RWPE1 (cell line): ENCODE measurements around the gene RAB1B.
A peak's percentile ranks its signal among the peaks of the same experiment; 100 is the strongest.

Experiments used
- CTCF ChIA-PET: fragments of 350-600 bp; sonication (Branson Sonifier 250); formaldehyde crosslinking; extraction: SDS; loops from one replicate; lab custom pipeline; 2021; lab: Yijun Ruan, JAX
- POLR2A ChIA-PET: fragments of 400-600 bp; formaldehyde crosslinking; extraction: SDS; loops from one replicate; lab custom pipeline; 2020; ENCODE audit warnings: antibody characterized with exemption; ENCODE audit not compliant: low non-redundant PET; lab: Yijun Ruan, JAX
- DNase-seq: peaks from one replicate; pipeline ENCODE4 v3.0.0; 2012; ENCODE audit warnings: low spot score
- H3K27ac ChIP-seq: fragments of 450-650 bp; 2 replicates; pipeline ENCODE4 v1.5.1; 2017
- TF ChIP-seq, protein P1 (sequence below): fragments of 450-650 bp; conservative IDR thresholded peaks from 2 replicates; pipeline ENCODE4 v1.5.1; 2017; ENCODE audit warnings: low read depth, mild to moderate bottlenecking

RAB1B gene

DNA sequence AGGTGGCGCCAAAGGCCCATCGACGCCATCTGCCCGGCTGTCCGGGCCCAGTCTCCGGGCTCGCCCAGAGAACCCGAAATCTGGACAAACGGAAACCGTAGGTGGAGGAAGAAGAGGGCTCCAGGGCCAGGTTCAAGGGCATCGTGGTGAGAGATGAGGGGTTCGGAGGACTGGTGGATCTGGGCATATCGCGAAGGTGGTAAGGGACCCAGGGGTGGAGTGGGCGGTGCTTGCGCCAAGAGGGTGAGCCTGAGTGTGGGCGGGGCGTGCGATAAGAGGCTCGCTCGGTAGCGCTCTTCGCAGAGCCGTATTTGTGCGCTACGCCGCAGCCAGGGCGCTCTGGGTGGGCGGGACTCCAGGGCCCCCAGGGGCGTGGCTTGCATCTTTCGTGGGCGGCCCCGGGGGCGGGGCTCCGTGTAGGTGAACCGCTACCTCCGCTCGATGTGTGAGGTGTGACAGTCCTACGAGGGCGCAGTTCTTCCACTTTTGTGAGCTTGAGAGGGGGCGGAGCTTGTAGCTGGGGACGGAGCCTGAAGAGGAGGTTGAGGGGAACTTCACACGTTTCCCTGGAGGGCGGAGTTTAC lies 43.6 kb downstream of the RAB1B start:
- POLR2A ChIA-PET = interaction anchor here (0.6 to 2.0 kb wide), 5 partner anchors 23 to 153 kb away, joined by 3 to 5 read pairs (median 3); partner anchors contain the start of gene YIF1A
- DNase-seq = peak; percentile 89
- peak overlapping the region; percentile 93 for H3K27ac ChIP-seq
- TF ChIP-seq, protein P1, sequence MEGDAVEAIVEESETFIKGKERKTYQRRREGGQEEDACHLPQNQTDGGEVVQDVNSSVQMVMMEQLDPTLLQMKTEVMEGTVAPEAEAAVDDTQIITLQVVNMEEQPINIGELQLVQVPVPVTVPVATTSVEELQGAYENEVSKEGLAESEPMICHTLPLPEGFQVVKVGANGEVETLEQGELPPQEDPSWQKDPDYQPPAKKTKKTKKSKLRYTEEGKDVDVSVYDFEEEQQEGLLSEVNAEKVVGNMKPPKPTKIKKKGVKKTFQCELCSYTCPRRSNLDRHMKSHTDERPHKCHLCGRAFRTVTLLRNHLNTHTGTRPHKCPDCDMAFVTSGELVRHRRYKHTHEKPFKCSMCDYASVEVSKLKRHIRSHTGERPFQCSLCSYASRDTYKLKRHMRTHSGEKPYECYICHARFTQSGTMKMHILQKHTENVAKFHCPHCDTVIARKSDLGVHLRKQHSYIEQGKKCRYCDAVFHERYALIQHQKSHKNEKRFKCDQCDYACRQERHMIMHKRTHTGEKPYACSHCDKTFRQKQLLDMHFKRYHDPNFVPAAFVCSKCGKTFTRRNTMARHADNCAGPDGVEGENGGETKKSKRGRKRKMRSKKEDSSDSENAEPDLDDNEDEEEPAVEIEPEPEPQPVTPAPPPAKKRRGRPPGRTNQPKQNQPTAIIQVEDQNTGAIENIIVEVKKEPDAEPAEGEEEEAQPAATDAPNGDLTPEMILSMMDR = peak; percentile 58
- CTCF ChIA-PET = interaction anchor here (0.6 to 3.2 kb wide), 28 partner anchors 11 to 814 kb away, joined by 3 to 25 read pairs (median 4); partner anchors contain the start of genes BRMS1, RIN1 and SLC29A2

DNA sequence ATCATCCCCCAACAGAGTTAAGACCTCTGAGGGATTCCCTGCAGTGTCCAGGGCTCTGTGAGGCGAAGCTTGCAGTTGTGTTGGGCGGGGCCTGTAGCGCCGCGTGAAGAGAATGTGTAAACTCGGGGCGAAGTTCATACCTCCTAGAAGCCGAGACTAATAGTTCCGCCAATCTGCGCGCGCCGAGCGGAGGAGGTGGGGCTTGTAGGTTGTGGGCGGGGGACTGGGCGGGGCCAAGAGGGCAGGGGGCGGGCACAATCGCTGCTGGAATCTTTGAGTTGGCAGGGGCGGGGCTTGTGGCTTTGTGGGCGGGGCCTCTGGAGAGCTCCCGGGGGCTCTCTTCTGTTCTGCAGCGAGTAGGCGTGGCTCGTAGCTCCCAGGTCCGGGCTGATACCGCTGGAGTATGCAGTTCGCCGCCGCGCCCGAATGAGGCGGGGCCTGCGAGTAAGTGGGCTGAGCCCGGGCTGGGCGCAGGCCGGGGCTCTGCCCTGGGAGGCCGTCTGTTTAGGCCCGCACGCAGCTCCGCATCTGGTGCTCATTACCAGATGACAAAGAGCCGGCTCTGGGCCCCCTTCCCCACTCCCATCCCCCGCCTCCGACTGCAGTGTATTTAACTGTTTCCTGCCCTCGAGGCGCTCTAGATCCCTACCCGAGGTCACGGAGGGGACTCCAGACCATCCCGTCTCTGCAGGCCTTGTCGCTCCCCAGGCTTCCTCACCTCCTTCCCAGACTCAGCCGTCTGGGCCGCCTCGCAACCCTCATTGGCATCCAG lies 44.3 kb downstream of the RAB1B start:
- TF ChIP-seq, protein P1 = no peak
- CTCF ChIA-PET = interaction anchor here (0.6 to 3.2 kb wide), 8 partner anchors 12 to 813 kb away, joined by 3 to 25 read pairs (median 11); partner anchors contain the start of gene RIN1

DNA sequence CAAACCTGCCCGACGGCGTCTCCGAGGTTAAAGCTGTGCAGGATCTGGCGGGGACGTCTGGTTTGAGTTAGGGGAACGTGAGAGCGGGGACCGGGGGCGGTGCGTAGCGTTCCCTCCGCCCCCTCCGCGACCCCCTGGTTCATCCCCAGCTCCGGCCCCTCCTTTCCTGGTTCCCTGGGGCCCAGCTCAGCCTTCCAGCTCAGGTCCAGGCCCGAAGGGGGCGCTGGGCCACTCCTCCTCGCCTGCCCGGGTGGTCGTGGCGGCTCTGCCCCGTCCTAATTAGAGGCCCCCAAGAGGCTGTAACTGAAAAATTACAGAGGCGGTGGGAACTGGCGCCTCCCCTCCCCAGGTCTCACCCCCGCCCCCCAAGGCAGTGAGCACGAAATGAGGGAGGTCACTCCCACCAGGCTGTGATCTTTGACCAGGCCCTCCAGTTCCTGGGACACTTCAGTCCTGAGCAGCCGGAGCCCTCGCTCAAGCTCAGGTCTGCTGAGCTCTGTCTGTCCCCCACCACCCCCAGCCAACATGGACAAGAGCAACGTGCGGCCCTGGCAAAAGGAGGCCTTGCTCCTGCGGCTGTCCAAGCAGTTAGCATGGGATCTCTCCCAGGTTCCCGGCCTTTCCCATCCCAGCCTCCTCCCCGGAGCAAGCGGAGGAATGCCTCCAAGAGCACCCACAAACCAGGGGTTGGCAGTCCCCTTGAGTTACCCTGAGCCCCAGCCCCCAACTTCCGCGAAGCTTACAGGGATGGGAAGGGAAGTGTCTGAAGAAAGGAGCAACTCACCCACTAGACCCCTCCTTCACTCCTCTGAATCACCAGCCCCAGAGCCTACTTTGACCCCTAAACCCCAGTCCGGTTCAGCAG lies 45.1 kb downstream of the RAB1B start:
- CTCF ChIA-PET = interaction anchor here (1.0 to 3.2 kb wide), 4 partner anchors 12 to 76 kb away, joined by 3 to 25 read pairs (median 20); partner anchors contain the start of gene RIN1
- TF ChIP-seq, protein P1 = no peak
- no peak for DNase-seq
- POLR2A ChIA-PET = interaction anchor here (0.6 to 1.0 kb wide), 3 partner anchors 16 to 191 kb away, joined by 3 to 5 read pairs (median 4); partner anchors contain the start of gene YIF1A
- H3K27ac ChIP-seq = peak overlapping the region; percentile 93

More for the DNA sequence above, 44.3 kb downstream of the RAB1B start:
- DNase-seq = peak; percentile 95
- peak overlapping the region; percentile 93 for H3K27ac ChIP-seq
- POLR2A ChIA-PET = interaction anchor here (0.6 to 2.0 kb wide), 7 partner anchors 15 to 190 kb away, joined by 3 to 5 read pairs (median 4); partner anchors contain the start of gene YIF1A

DNA sequence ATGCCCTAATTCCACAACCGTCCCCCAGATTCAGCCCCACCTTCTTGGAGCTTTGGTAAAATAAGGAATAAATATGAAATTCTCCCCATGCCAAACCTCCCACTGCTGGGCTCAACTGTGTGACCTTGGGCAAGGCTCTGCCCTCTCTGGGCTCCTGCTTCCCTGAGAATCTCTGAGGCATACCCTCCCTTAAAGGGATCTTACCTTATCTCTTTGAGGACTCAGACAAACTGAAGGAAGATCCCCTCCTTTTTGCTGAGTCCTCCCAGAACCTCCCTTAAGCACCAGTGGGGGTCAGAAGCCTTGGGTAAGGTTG lies 45.7 kb downstream of the RAB1B start:
- TF ChIP-seq, protein P1 = no peak
- DNase-seq = no peak
- ChIA-PET CTCF (interaction anchor here (1.0 kb wide), 1 partner anchor 75 kb away, joined by 3 read pairs; no protein-coding TSS in a partner anchor), POLR2A (no interaction called here)
- H3K27ac ChIP-seq = peak overlapping the region; percentile 93

DNA sequence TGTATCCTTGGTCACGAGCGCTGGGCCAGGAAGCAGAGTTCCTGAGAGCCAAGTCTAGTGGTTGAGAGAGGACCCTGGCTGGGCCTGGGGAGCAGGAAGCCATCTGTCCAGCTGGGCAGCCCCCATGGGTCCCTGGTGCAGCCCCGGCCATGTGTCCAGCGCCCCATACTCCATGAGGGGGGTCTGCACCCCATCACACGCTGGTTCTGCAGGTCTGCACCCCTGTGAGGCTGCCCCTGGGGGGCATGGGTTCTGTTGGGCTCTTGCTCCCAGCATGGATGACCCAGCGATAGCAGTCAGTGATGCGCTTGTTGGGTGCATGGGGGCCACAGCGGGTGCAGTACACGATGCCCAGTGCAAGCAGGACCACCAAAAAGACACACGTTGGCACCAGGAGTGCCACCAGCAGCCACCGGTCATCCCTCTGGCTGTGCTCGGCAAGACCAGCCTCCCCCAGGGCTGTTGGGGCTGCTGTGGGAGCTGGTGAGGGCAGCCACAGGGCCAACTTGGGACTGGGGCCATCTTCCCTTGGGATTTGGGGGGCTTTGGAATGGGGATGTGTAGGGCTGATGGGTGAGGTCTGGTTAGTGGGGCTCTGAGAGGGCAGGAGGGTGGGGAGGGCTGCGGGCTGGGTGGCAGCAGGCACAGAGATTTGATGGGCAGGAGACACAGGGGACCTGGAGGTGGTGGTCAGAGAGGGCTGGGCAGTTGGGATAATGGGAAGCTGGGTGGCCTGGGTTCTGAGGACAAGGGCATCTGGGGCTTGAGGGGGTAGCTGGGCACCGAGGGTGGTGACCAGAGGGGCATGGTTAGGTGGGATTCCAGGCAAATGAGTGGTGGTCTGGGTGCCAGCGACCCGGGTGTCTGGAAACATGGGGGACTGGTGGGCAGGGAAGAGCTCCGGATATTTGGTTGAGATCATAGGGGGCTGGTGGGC lies 46.4 kb downstream of the RAB1B start:
- TF ChIP-seq, protein P1 = no peak
- no peak for DNase-seq
- peak overlapping the region; percentile 93 for H3K27ac ChIP-seq
- ChIA-PET POLR2A (no interaction called here), CTCF (interaction anchor here (1.0 to 1.1 kb wide), 2 partner anchors 14 to 75 kb away, joined by 3 read pairs; no protein-coding TSS in a partner anchor)
